Activated T-cell treated with anti-CD3 and anti-CD28 coated beads, Interleukin-2, amount 50 U/mL, for 24 hours (primary cell): ENCODE data around the gene WIPF2.

ENCODE experiments used
- DNase-seq: peaks from one replicate; pipeline ENCODE4 v3.0.0-alpha.2; 2020
- H3K27ac Mint-ChIP-seq: 2 replicates; pipeline ENCODE4 v1.8.0; 2020; ENCODE audit warnings: mild to moderate bottlenecking, mixed read lengths
- H3K27me3 Mint-ChIP-seq: 2 replicates; pipeline ENCODE4 v1.8.0; 2020; ENCODE audit warnings: mixed read lengths
- H3K36me3 Mint-ChIP-seq: 2 replicates; pipeline ENCODE4 v1.8.0; 2020; ENCODE audit warnings: low read depth, mixed read lengths
- H3K4me1 Mint-ChIP-seq: 2 replicates; pipeline ENCODE4 v1.8.0; 2020; ENCODE audit warnings: low read depth, mixed read lengths
- H3K4me3 Mint-ChIP-seq: 2 replicates; pipeline ENCODE4 v1.8.0; 2020; ENCODE audit warnings: mild to moderate bottlenecking, moderate library complexity, mixed read lengths
- H3K9me3 Mint-ChIP-seq: 2 replicates; pipeline ENCODE4 v1.8.0; 2020; ENCODE audit warnings: mixed read lengths

WIPF2 gene

GRCh38 chr17:40315678-40316570 lies 96.8 kb downstream of the WIPF2 start:
- H3K36me3 Mint-ChIP-seq, result peaks cover 15% of the 10 kb centered on the region
- no peak for DNase-seq
- no peak overlapping the region for H3K27ac Mint-ChIP-seq
- H3K4me1 Mint-ChIP-seq, result peaks cover 66% of the 10 kb centered on the region
- H3K9me3 Mint-ChIP-seq, result no peaks in the 10 kb centered on the region
- no peak overlapping the region for H3K4me3 Mint-ChIP-seq
- H3K27me3 Mint-ChIP-seq, result no peaks in the 10 kb centered on the region

- peak overlapping the region; percentile 100 for H3K27ac Mint-ChIP-seq
- H3K4me1 Mint-ChIP-seq, result peaks cover 74% of the 10 kb centered on the region
- H3K4me3 Mint-ChIP-seq, result no peak overlapping the region
- no peaks in the 10 kb centered on the region for H3K27me3 Mint-ChIP-seq
- H3K9me3 Mint-ChIP-seq, result no peaks in the 10 kb centered on the region
- peaks cover 16% of the 10 kb centered on the region for H3K36me3 Mint-ChIP-seq
- no peak for DNase-seq
These were observed 97.7 kb downstream of the WIPF2 start for GRCh38 chr17:40316571-40317344.

DNA sequence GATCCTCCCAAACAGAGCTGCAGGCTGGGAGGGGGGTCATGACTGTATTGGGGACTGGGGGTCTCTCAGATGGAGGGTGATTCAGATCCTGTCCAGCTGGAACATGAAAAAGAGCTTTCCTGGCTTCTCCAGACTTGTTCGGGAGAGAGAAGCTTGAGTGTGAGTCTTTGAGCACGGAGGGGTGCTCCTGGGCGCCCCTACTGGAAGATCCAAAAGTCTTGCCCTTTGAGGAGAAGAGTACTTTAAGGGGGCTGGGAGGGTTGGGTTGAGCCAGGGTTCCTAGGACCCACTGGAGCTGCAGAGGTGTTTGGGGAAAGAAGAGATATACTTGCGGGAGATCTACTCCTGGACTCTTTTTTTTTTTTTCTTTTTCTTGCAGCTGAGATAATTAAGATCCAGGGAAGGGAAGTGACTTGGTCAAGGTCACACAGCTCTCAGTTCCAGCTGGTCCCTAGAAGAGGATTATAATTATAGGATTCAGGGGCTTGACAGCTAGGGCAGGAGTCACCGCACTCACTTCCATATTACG lies 98.3 kb downstream of the WIPF2 start:
- Mint-ChIP-seq H3K4me1 (peaks cover 81% of the 10 kb centered on the region), H3K36me3 (peaks cover 20% of the 10 kb centered on the region), H3K27me3 (no peaks in the 10 kb centered on the region), H3K4me3 (peak overlapping the region; percentile 94), H3K9me3 (no peaks in the 10 kb centered on the region), H3K27ac (peak overlapping the region; percentile 100)
- DNase-seq, result peak; percentile 65

GRCh38 chr17:40317880-40318829 lies 99.1 kb downstream of the WIPF2 start:
- peak; percentile 93 for DNase-seq
- peak overlapping the region; percentile 100 for H3K27ac Mint-ChIP-seq
- H3K9me3 Mint-ChIP-seq, result no peaks in the 10 kb centered on the region
- no peaks in the 10 kb centered on the region for H3K27me3 Mint-ChIP-seq
- H3K4me1 Mint-ChIP-seq, result peaks cover 86% of the 10 kb centered on the region
- peaks cover 20% of the 10 kb centered on the region for H3K36me3 Mint-ChIP-seq
- peak overlapping the region; percentile 94 for H3K4me3 Mint-ChIP-seq

- Mint-ChIP-seq H3K4me1 (peaks cover 86% of the 10 kb centered on the region), H3K36me3 (peaks cover 20% of the 10 kb centered on the region), H3K27me3 (no peaks in the 10 kb centered on the region)
These were observed 99.8 kb downstream of the WIPF2 start for GRCh38 chr17:40318830-40319391.

DNA sequence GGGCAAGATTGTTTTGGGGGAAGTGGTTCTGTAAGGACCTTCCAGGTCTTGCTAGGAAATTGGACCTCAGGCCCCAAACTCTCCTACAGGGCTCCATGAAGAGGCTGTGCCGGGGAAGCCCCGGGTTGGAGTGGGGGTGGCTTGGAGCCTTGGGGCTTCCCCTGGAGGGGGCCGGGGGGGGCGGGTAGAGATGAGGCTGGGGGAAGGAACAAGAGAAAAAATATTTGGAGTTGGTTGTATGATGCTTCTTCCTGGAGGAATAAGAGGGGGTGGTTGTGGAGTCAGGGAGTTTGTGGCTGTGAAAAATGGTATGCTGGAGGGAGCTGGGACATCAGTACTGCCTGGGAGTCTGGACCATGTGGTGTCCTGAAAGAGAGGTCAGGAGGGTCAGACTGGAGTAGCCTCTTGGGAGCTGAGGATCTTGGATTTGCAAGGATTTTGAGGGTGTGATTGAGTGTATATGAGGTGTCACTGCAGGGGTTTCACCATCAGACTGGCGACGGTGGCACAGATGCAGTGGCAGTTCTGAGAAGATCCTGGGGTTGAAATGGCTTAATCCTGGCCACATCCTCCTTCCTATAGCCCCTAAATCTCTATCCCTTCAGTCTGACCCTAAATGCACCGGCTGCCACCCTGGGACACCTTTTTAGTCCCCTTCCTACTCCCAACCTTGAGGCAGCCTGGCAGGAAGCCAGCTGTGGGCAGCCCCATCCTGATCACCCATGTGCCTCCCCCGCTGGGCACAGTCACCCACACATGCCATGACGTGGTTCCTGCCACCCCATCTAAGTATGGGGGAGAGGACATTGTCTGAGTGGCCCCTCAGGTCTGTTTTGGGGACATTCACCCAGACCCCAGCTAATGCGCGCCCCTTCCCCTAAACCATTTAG lies 100.8 kb downstream of the WIPF2 start:
- Mint-ChIP-seq H3K36me3 (peaks cover 20% of the 10 kb centered on the region), H3K9me3 (no peaks in the 10 kb centered on the region), H3K4me3 (peak overlapping the region; percentile 94), H3K27ac (peak overlapping the region; percentile 100), H3K27me3 (no peaks in the 10 kb centered on the region), H3K4me1 (peaks cover 87% of the 10 kb centered on the region)
- DNase-seq, result peak; percentile 70

More at GRCh38 chr17:40318830-40319391, 99.8 kb downstream of the WIPF2 start:
- Mint-ChIP-seq H3K27ac (peak overlapping the region; percentile 100), H3K9me3 (no peaks in the 10 kb centered on the region), H3K4me3 (peak overlapping the region; percentile 94)
- peak; percentile 51 for DNase-seq

- Mint-ChIP-seq H3K9me3 (no peaks in the 10 kb centered on the region), H3K4me3 (peak overlapping the region; percentile 94), H3K27ac (peak overlapping the region; percentile 100), H3K27me3 (no peaks in the 10 kb centered on the region), H3K4me1 (peaks cover 86% of the 10 kb centered on the region), H3K36me3 (peaks cover 20% of the 10 kb centered on the region)
- DNase-seq, result peak; percentile 40
These were observed 101.8 kb downstream of the WIPF2 start for GRCh38 chr17:40320756-40321523.

DNA sequence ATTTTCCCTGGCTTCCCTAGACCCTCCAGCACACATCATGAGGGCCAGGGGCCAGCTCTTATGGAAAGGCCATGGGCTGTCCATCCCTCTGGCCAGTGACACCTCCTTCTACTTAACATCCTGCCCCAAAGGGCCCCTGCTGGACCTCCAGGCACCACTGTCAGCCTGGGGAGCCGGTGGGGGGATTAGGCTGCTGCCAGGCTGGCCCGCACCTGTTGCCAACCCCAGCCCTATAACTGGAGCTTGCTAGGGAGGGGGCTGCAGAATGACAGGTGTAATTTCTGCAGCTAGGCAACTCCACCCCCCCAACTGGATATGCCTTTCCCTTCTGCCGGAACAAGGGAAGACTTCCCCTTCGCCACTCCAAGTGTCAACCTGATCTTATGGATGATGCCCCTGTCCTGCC lies 102.4 kb downstream of the WIPF2 start:
- H3K27me3 Mint-ChIP-seq, result no peaks in the 10 kb centered on the region
- peak overlapping the region; percentile 94 for H3K4me3 Mint-ChIP-seq
- peaks cover 86% of the 10 kb centered on the region for H3K4me1 Mint-ChIP-seq
- H3K36me3 Mint-ChIP-seq, result peaks cover 23% of the 10 kb centered on the region
- no peak for DNase-seq
- H3K27ac Mint-ChIP-seq, result peak overlapping the region; percentile 100
- H3K9me3 Mint-ChIP-seq, result no peaks in the 10 kb centered on the region

GRCh38 chr17:40321961-40322357 lies 102.9 kb downstream of the WIPF2 start:
- H3K27me3 Mint-ChIP-seq, result no peaks in the 10 kb centered on the region
- peaks cover 89% of the 10 kb centered on the region for H3K4me1 Mint-ChIP-seq
- peak overlapping the region; percentile 100 for H3K27ac Mint-ChIP-seq
- H3K36me3 Mint-ChIP-seq, result peaks cover 23% of the 10 kb centered on the region
- no peak for DNase-seq
- H3K4me3 Mint-ChIP-seq, result peak overlapping the region; percentile 94
- H3K9me3 Mint-ChIP-seq, result no peaks in the 10 kb centered on the region

GRCh38 chr17:40322358-40323315 lies 103.5 kb downstream of the WIPF2 start:
- Mint-ChIP-seq H3K27me3 (no peaks in the 10 kb centered on the region), H3K27ac (peak overlapping the region; percentile 100), H3K9me3 (no peaks in the 10 kb centered on the region), H3K4me3 (peak overlapping the region; percentile 94), H3K36me3 (peaks cover 26% of the 10 kb centered on the region), H3K4me1 (peaks cover 89% of the 10 kb centered on the region)
- peak; percentile 87 for DNase-seq
